ENCODE measurements around the gene BTNL9. TPM values are rescaled to one million over a fixed set of nuclear protein-coding genes. Genes with fewer than 3 reads are reported as not detected.

BTNL9 gene
- polyA plus RNA-seq, 2 of the 4 experiments (the other 2 are of a cell fraction) = 0.85 to 1.5 TPM

DNA sequence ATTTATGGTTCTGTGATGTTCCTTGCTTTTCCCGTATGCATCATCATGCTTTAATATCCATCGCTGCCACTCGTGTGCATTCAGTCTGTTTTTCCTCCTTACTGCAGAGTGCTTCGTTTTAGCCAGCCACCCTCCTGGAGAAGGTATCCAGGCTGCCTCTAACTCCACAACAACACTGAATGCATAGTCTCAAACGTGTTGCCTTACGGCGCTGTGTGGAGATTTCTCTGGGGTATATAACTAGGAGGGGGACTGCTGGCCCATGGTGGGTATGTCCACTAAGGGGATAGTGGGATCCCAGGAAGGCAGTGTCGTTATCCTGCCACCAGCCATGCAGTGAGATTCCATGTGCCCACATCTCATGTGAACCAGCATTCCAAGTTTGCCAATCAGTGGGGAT lies 16.4 kb downstream of the BTNL9 start:
- DNase-seq (ENCODE audit: low read depth in 1 of 2, low spot score in 1 of 2) (no peak), ATAC-seq (no peak), FAIRE-seq (no peak)
- CTCF ChIA-PET = no interaction called here
- POLR2A ChIA-PET = no interaction called here
- no peaks in the 10 kb centered on the region for H3K9me3 ChIP-seq
- H3K4me3 ChIP-seq = no peak overlapping the region
- 54% methylated on average over 8 of the region's 8 CpGs for WGBS (ENCODE audit: missing lambda C conversion rate)
- no peak overlapping the region for H3K4me2 ChIP-seq
- H3K4me1 ChIP-seq = no peaks in the 10 kb centered on the region
- TF ChIP-seq, protein P1, sequence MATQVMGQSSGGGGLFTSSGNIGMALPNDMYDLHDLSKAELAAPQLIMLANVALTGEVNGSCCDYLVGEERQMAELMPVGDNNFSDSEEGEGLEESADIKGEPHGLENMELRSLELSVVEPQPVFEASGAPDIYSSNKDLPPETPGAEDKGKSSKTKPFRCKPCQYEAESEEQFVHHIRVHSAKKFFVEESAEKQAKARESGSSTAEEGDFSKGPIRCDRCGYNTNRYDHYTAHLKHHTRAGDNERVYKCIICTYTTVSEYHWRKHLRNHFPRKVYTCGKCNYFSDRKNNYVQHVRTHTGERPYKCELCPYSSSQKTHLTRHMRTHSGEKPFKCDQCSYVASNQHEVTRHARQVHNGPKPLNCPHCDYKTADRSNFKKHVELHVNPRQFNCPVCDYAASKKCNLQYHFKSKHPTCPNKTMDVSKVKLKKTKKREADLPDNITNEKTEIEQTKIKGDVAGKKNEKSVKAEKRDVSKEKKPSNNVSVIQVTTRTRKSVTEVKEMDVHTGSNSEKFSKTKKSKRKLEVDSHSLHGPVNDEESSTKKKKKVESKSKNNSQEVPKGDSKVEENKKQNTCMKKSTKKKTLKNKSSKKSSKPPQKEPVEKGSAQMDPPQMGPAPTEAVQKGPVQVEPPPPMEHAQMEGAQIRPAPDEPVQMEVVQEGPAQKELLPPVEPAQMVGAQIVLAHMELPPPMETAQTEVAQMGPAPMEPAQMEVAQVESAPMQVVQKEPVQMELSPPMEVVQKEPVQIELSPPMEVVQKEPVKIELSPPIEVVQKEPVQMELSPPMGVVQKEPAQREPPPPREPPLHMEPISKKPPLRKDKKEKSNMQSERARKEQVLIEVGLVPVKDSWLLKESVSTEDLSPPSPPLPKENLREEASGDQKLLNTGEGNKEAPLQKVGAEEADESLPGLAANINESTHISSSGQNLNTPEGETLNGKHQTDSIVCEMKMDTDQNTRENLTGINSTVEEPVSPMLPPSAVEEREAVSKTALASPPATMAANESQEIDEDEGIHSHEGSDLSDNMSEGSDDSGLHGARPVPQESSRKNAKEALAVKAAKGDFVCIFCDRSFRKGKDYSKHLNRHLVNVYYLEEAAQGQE (IDR thresholded peaks at IDR 0.05) = no peak
- no peak for TF ChIP-seq MYC (IDR thresholded peaks at IDR 0.05; ENCODE audit: borderline replicate concordance, low read length)
- no peak for TF ChIP-seq FOSL2 (IDR thresholded peaks at IDR 0.05)
- TF ChIP-seq FOSL2 (CRISPR knock-in tag; IDR thresholded peaks at IDR 0.05) = no peak
- no peak for TF ChIP-seq NPAS2 (CRISPR knock-in tag; IDR thresholded peaks at IDR 0.05; ENCODE audit: borderline replicate concordance)
- no peak for TF ChIP-seq RNF2 (IDR thresholded peaks at IDR 0.05; ENCODE audit: borderline replicate concordance, low read depth)
- TF ChIP-seq CHD4 (IDR thresholded peaks at IDR 0.05; ENCODE audit: borderline replicate concordance) = no peak
- TF ChIP-seq PHF8 (IDR thresholded peaks at IDR 0.05; ENCODE audit: borderline replicate concordance, low read depth) = no peak
- TF ChIP-seq POLR2AphosphoS2 (conservative IDR thresholded peaks at IDR 0.05; ENCODE audit: low read length) = no peak
- no peak for TF ChIP-seq SMC3 (IDR thresholded peaks at IDR 0.05)
- no peak for TF ChIP-seq HES2 (IDR thresholded peaks at IDR 0.05)
- no peak for TF ChIP-seq FOSB (CRISPR knock-in tag; IDR thresholded peaks at IDR 0.05)
- TF ChIP-seq ZNF302 (CRISPR knock-in tag; IDR thresholded peaks at IDR 0.05) = no peak
- no peak for TF ChIP-seq EHF (CRISPR knock-in tag; IDR thresholded peaks at IDR 0.05)
- TF ChIP-seq, protein P2, sequence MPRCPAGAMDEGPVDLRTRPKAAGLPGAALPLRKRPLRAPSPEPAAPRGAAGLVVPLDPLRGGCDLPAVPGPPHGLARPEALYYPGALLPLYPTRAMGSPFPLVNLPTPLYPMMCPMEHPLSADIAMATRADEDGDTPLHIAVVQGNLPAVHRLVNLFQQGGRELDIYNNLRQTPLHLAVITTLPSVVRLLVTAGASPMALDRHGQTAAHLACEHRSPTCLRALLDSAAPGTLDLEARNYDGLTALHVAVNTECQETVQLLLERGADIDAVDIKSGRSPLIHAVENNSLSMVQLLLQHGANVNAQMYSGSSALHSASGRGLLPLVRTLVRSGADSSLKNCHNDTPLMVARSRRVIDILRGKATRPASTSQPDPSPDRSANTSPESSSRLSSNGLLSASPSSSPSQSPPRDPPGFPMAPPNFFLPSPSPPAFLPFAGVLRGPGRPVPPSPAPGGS (IDR thresholded peaks at IDR 0.05) = no peak
- no peak overlapping the region for H3K27ac ChIP-seq

DNA sequence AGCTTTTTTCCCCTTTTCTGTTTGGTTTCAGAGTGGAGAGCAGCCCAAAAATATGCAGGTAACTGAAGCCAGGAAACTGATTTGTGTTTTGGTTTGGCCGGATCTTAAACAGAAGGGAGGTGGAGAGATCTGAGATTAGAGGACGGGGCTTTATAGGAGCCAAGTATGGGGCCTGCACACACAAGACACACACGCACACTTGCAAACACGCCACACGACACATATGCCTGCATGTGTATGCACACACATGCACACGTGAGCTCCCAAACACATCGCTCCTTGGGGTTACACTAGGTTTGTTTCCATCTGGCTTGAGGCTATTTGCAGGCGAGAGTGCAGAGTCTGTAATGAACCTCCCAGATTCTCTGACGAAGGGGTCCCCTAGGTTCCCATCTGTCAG lies 18.3 kb downstream of the BTNL9 start:
- CTCF ChIA-PET = interaction anchor here (1.4 kb wide), 1 partner anchor 10 kb away, joined by 4 read pairs; no protein-coding TSS in a partner anchor
- no peak overlapping the region for H3K27ac ChIP-seq
- no peak for FAIRE-seq
- no peaks in the 10 kb centered on the region for H3K9me3 ChIP-seq
- WGBS (ENCODE audit: missing lambda C conversion rate) = 83% methylated on average over 9 of the region's 9 CpGs
- no peak for TF ChIP-seq FOSL2 (IDR thresholded peaks at IDR 0.05)
- TF ChIP-seq FOSL2 (CRISPR knock-in tag; IDR thresholded peaks at IDR 0.05) = no peak
- no peaks in the 10 kb centered on the region for H3K4me1 ChIP-seq
- no peak for ATAC-seq
- H3K4me2 ChIP-seq = no peak overlapping the region
- no peak for DNase-seq (ENCODE audit: low read depth in 1 of 2, low spot score in 1 of 2)
- POLR2A ChIA-PET = no interaction called here
- H3K4me3 ChIP-seq = no peak overlapping the region

GRCh38 chr5:181058786-181059296 lies 18.8 kb downstream of the BTNL9 start:
- FAIRE-seq = no peak
- H3K27ac ChIP-seq = no peak overlapping the region
- H3K4me3 ChIP-seq = no peak overlapping the region
- POLR2A ChIA-PET = no interaction called here
- no peak for DNase-seq (ENCODE audit: low read depth in 1 of 2, low spot score in 1 of 2)
- CTCF ChIA-PET = no interaction called here
- no peak overlapping the region for H3K4me2 ChIP-seq
- ATAC-seq = no peak
- WGBS (ENCODE audit: missing lambda C conversion rate) = 78% methylated on average over 21 of the region's 22 CpGs
- TF ChIP-seq JUNB (IDR thresholded peaks at IDR 0.05) (no peak), ZC3H11A (IDR thresholded peaks at IDR 0.05) (no peak), USF2 (IDR thresholded peaks at IDR 0.05) (no peak), POLR2A (IDR thresholded peaks at IDR 0.05; ENCODE audit: low read length) (no peak), EHF (CRISPR knock-in tag; IDR thresholded peaks at IDR 0.05) (no peak)
- TF ChIP-seq, protein P1 (IDR thresholded peaks at IDR 0.05) = no peak
- H3K4me1 ChIP-seq = no peaks in the 10 kb centered on the region
- no peaks in the 10 kb centered on the region for H3K9me3 ChIP-seq

Data from A549 (cell line).